Breast epithelium (tissue), 3 donors: ENCODE results near the gene PKIG.

Source experiments
- CTCF ChIP-seq, 3 donors: fragments of 450-650 bp; IDR thresholded peaks; one replicate each; pipeline ENCODE4 v1.5.1; 2016 to 2017; ENCODE audit warnings: antibody characterized with exemption in 3 of 3, mild to moderate bottlenecking in 3 of 3, moderate library complexity in 3 of 3
- POLR2A ChIP-seq: fragments of 450-650 bp; IDR thresholded peaks from one replicate; pipeline ENCODE4 v1.6.1; 2016; ENCODE audit warnings: antibody characterized with exemption, mild to moderate bottlenecking, moderate library complexity

DNA sequence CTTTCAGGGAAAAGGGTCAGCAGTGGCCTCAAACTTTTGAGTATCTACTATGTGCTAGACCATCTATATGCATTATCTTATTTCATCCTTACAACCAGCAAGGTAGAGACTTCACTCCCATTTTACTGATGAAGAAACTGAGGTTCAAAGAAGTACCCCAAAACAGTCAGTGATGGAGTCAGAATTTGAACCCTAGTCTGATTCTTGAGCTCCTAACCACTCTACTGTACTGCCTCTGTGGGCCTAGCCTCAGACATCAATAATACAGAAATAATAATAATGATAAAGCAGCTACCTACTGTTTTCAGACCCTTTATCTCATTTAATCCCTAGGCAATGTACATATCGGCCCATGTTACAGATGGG lies 60.8 kb downstream of the PKIG start:
- TF ChIP-seq CTCF (IDR thresholded peaks at IDR 0.05) (no peak), POLR2A (no peak)
